ENCODE data around the gene ARL13A. TPM values are rescaled to one million over a fixed set of nuclear protein-coding genes. Genes with fewer than 3 reads are reported as not detected.
"Not testable (repeated sequence)": the region's sequence is repeated elsewhere in the genome, so short reads cannot be mapped to it uniquely, and the experiment has no call there.

The ARL13A gene
- total RNA-seq, 1 donor from 2014 or later: not detected

DNA sequence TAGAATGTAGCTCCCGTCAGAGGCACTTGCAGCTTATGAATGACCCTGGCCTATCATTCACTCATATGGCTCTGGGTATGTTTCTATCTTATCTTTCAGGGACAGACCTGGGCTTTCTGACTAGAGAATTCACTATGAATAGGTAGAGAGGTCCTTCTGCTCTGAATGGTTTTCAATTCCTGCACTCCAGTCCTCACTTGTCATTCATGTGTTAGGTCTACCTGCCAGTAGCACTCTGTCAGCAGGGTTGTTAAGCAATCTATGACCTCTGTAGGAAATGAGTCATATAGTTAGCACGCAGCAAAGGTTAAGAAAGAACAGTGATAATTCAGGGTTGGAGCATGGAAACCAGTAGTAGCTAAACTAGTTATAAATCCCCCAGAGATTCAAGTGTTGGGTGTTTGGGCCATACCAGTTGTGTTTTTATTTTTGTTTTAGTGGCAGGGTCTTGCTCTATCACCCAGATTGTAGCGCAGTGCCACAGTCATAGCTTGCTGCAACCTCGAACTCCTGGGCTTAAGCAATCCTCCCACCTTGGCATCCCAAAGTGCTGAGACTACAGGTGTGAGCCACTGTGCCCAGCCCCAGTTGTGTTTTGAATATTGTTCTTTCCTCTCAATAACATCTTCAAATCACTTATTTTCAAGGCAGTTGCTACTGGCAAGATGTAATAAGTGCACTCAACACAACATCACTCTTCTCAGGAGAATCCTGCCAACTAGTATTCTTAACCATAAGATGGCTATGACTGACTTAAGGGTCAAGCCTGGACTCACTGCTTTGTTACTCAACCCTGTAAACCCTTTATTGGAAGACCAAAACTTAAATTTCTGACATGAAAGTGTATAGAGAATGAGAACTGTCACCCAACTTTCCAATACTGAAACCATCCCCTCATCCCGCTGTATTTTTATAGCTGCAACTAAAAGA is 25.1 kb downstream of the ARL13A start:
- ATAC-seq: peak; percentile 95

- ATAC-seq: peak; percentile 58
These were observed 26.0 kb downstream of the ARL13A start for GRCh38 chrX:100995469-100995868.

GRCh38 chrX:100999451-100999850 is 29.9 kb downstream of the ARL13A start:
- ATAC-seq: no peak

DNA sequence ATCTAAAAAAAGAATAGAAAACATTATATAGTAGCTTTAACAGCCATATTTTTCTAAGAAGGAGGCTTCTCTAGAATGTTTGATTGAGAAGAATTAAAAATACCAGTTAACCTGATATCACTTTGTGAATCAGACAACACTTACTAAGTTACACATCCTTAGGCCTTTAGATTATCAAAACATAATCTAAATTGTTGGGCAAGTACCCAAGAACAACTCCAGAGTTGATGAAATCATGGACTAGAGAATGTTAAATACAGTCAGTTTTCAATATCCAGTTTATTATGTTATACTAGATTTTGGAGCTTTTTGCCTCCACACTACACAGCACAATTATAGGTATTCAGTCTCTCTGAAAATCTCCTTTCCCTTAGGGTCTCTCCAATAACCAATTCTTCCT is 39.6 kb downstream of the ARL13A start:
- ATAC-seq: no peak

GRCh38 chrX:101012031-101012430 is 42.5 kb downstream of the ARL13A start:
- not testable (repeated sequence) for ATAC-seq

GRCh38 chrX:101022020-101022419 is 52.5 kb downstream of the ARL13A start:
- peak; percentile 74 for ATAC-seq

DNA sequence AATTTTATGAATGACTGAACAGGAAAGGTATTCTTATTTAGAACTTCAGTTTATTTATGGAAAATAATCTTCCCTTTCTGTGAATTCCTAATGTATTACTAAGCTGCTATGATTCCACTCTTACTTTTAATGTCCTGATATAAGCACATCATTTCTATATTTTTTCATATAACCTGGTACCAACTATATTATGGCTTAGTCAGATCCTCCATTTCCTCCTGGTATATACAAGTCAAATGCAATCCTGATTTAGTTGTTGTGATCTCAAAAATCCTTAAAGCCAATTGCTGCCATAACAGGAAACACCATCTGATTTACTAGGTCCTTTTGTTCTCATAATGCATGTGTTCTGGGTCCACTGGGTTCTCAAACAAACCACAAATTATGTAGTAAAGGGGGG is 55.6 kb downstream of the ARL13A start:
- no peak for ATAC-seq

- no peak for ATAC-seq
These were observed 59.1 kb downstream of the ARL13A start for GRCh38 chrX:101028562-101028961.

DNA sequence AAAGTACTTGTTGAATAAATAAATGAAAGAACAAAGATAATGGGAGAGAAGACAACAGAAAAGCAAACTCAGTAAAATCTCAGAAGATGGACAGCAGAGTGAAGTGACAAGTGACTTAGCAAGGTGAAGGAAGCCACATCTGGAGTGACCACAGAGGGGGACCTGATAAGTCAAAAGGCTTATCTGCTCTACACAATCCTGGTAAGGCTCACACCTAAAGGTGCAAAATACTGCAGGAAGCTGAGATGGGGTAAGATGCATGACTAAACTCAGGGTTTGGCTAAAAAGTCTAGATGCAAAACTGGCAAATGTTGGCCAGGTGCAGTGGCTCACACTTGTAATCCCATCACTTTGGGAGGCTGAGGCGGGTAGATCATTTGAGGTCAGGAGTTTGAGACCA is 60.2 kb downstream of the ARL13A start:
- no peak for ATAC-seq

- ATAC-seq: no peak
These were observed 67.7 kb downstream of the ARL13A start for GRCh38 chrX:101037231-101037630.

- no peak for ATAC-seq
These were observed 70.7 kb downstream of the ARL13A start for GRCh38 chrX:101040197-101040596.

Other genes starting within 250 kb of the ARL13A start
- 2.9 TPM for gene SYTL4, start 237.6 kb upstream of the ARL13A start, total RNA-seq
- gene CSTF2, start 149.3 kb upstream of the ARL13A start, total RNA-seq: 22.4 TPM
- gene NOX1, start 95.3 kb upstream of the ARL13A start, total RNA-seq: 0.08 TPM
- 3.7 TPM for gene XKRX, start 40.8 kb upstream of the ARL13A start, total RNA-seq
- 13.3 TPM for gene TRMT2B, start 82.4 kb downstream of the ARL13A start, total RNA-seq
- gene TMEM35A, start 109.2 kb downstream of the ARL13A start, total RNA-seq: 1.1 TPM
- 3.9 TPM for gene CENPI, start 128.5 kb downstream of the ARL13A start, total RNA-seq

Data from esophagus mucosa (tissue), 1 donor.